Smooth muscle cell of the coronary artery (primary cell): Measurements from ENCODE around the gene UPK3A. TPM values are rescaled to one million over a fixed set of nuclear protein-coding genes. Genes with fewer than 3 reads are reported as not detected.

Experiments used
- total RNA-seq: library from RNA; depleted of rRNA; stranded (reverse); fragments of >200 nt; gene quantifications from 2 replicates; pipeline ENCODE4 v1.2.3, GENCODE V29; 2014; ENCODE audit warnings: low replicate concordance

The UPK3A gene
- total RNA-seq, result not detected in 2 replicates

DNA sequence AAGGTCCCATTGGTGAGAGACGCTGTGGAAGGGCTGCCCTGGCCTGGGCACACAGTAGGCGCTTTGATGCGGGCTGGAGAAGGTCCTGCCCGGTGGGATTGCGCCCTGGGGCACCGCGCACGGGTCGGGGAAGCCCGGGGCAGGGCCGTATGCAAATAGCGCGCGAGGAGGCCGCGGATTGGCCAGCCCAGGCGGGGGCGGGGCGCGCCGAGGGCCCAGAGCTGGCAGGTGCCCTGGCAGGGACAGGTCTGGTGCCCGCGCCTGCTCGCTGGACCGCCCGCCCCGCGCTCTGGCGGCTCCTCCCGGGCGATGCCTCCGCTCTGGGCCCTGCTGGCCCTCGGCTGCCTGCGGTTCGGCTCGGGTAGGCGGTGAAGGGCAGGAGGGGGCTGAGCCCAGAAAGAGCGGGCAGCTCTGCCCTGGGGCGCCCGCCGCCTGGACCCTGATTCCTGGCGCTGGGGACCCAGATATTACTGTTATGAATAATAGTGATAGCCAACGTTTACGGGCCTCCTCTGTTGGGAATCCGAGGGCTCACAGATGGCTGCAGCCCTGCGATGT lies at the start of gene UPK3A:
UPK3A (plus strand) TSS at position 245 of the 558 bp plus-strand sequence; CDS start at position 310, 65 bp downstream.

DNA sequence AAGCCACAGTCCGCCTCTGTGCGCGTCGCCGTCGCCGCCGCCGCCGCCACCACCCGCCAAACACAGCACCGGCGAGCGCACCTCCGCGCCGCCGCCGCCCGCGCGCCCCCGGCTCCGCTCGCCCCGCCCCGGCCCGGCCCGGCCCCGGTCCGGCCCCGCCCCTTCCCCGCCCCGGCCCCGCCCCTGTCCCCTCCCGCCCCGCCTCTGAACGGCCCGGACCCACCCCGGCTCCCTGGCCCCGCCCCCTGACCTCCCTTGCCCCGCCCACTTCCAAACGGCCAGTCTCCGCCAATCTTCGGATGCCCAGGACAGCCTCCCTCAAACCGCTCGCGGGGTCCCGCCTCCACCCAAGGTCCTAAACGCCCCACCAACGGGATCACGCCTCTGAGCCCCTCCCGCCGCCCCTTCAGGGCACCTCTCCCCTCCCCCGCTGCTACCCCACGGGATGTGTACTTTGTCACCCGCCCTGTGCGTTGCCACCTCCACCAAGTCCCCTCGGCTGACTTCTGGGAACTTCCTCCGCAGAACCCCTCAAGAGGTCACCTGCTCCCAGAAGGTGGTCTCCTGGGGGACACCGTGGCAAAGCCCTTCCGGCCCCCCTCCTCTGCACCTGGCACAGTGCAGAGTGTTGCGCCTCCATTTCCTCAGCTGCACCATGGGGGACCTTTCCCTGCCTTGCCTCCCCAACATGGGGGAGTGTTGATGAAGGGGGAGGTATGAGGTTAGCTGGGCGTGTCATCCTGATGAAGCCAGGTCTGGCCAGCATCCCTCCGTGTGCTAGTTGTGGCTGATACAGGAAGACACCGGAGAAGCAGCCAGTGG lies 43.7 kb upstream of the UPK3A start, which contains the start of gene KIAA0930:
KIAA0930 (minus strand) TSS at position 85 of the 822 bp plus-strand sequence. CDS start 191 bp downstream, outside the sequence.

DNA sequence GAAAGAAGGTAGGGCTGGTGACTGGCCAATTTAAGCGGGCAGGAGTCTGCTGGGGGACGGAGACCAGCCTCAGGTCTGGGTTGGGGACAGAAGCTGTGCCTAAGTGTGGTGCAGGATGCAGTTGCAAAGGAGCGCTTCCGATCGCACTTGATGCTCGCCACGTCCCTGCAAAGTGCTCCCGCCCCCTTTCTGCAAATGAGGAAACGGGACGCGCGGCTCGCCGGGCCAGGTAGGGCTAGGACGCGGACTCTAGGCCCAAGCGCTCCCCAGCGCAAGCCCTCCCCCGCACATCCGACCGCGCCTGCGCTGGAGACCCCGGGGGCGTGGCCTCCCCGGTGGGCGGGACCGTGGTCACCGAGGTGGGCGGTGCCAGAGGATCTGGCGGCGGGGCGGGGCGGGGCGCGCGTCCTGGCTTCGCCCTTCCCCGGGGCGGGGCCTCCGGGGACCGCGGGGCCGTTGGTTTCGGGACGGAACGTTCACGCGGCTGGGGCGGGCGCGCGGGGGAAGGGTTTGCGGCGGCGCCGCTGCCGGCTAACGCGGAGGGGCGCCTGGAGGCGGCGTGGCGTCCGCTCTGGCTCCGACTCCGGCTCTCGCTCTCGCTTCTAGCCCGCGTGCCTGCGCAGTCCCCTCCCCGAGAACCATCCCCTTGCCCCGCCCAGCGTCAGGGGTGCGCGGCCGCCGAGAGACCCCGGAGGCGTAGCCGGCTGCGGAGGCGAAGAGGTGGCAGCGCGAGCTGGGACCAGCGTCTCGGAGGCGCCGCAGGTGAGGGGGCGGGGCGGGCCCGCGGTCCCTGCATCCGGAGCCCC lies 24.9 kb downstream of the UPK3A start, which contains the start of gene FAM118A:
FAM118A (plus strand) TSS at position 513 of the 806 bp plus-strand sequence. CDS start 12,446 bp downstream, outside the sequence.

Other genes with a start within 250 kb of the UPK3A start
- 24.7 and 25.5 TPM in 2 replicates for gene NUP50, start 121.0 kb upstream of the UPK3A start, total RNA-seq
- 38.0 and 89.6 TPM in 2 replicates for gene KIAA0930, start 44.1 kb upstream of the UPK3A start, total RNA-seq
- gene FAM118A, start 25.0 kb downstream of the UPK3A start, total RNA-seq, result 15.0 and 40.8 TPM in 2 replicates
- gene SMC1B, start 128.7 kb downstream of the UPK3A start, total RNA-seq, result under 0.01 TPM in 1 of 2 replicates, not detected in the other
- 0.08 and 0.12 TPM in 2 replicates for gene RIBC2, start 128.7 kb downstream of the UPK3A start, total RNA-seq
- gene FBLN1, start 217.9 kb downstream of the UPK3A start, total RNA-seq, result 49.1 and 838 TPM in 2 replicates